Astrocyte (in vitro differentiated cells and primary cell): Measurements from ENCODE around the gene TBR1. TPM values are rescaled to one million over a fixed set of nuclear protein-coding genes. Genes with fewer than 3 reads are reported as not detected.

Experiments used
- DNase-seq: peaks from one replicate; pipeline ENCODE4 v3.0.0-alpha.2; 2010; ENCODE audit warnings: low read depth
- FAIRE-seq: peaks from 2 replicates; lab custom pipeline; 2011; peaks lifted over from hg19 to GRCh38; lab: Jason Lieb, UNC
- H2AFZ ChIP-seq: 2 replicates; pipeline ENCODE4 v1.6.0; 2012; ENCODE audit warnings: low read depth, low read length, inconsistent platforms
- H3K27ac ChIP-seq: 2 replicates; pipeline ENCODE4 v1.5.1; 2011; ENCODE audit warnings: low read depth, low read length, inconsistent platforms
- H3K27me3 ChIP-seq: 2 replicates; pipeline ENCODE4 v1.6.0; 2011; ENCODE audit warnings: low read length, inconsistent platforms; ENCODE audit not compliant: insufficient read depth
- H3K36me3 ChIP-seq: 2 replicates; pipeline ENCODE4 v1.5.1; 2011; ENCODE audit warnings: low read length, inconsistent platforms; ENCODE audit not compliant: insufficient read depth
- H3K4me1 ChIP-seq: 2 replicates; pipeline ENCODE4 v1.5.1; 2011; ENCODE audit warnings: low read length, inconsistent platforms; ENCODE audit not compliant: insufficient read depth
- H3K4me2 ChIP-seq: 2 replicates; pipeline ENCODE4 v1.6.0; 2012; ENCODE audit warnings: low read length, inconsistent platforms
- H3K4me3 ChIP-seq: 2 replicates; pipeline ENCODE4 v1.5.1; 2011; ENCODE audit warnings: low read depth, mild to moderate bottlenecking, low read length, inconsistent platforms; ENCODE audit not compliant: insufficient read depth
- H3K79me2 ChIP-seq: 2 replicates; pipeline ENCODE4 v1.6.0; 2012; ENCODE audit warnings: mild to moderate bottlenecking, low read length, inconsistent platforms; ENCODE audit not compliant: insufficient read depth
- H3K9ac ChIP-seq: 2 replicates; pipeline ENCODE4 v1.6.0; 2012; ENCODE audit warnings: mild to moderate bottlenecking, low read length, inconsistent platforms
- H3K9me3 ChIP-seq: 2 replicates; pipeline ENCODE4 v1.5.1; 2012; ENCODE audit warnings: low read depth, mild to moderate bottlenecking, low read length, inconsistent platforms; ENCODE audit not compliant: insufficient read depth
- H4K20me1 ChIP-seq: 2 replicates; pipeline ENCODE4 v1.6.0; 2012; ENCODE audit warnings: low read length, inconsistent platforms; ENCODE audit not compliant: insufficient read depth
- H3K27ac Mint-ChIP-seq: one replicate; pipeline ENCODE4 v1.8.0; 2021; ENCODE audit warnings: mild to moderate bottlenecking, mixed read lengths; ENCODE audit not compliant: unreplicated experiment
- H3K27me3 Mint-ChIP-seq: one replicate; pipeline ENCODE4 v1.8.0; 2021; ENCODE audit warnings: low read depth, mixed read lengths; ENCODE audit not compliant: unreplicated experiment
- H3K36me3 Mint-ChIP-seq: one replicate; pipeline ENCODE4 v1.8.0; 2021; ENCODE audit warnings: low read depth, mixed read lengths; ENCODE audit not compliant: unreplicated experiment
- H3K4me1 Mint-ChIP-seq: one replicate; pipeline ENCODE4 v1.8.0; 2021; ENCODE audit warnings: low read depth, mixed read lengths; ENCODE audit not compliant: unreplicated experiment
- H3K4me3 Mint-ChIP-seq: one replicate; pipeline ENCODE4 v1.8.0; 2021; ENCODE audit warnings: mild to moderate bottlenecking, moderate library complexity, mixed read lengths; ENCODE audit not compliant: unreplicated experiment
- H3K9me3 Mint-ChIP-seq: one replicate; pipeline ENCODE4 v1.8.0; 2021; ENCODE audit warnings: mild to moderate bottlenecking, mixed read lengths; ENCODE audit not compliant: unreplicated experiment
- EZH2 ChIP-seq: IDR thresholded peaks from 2 replicates; pipeline ENCODE4 v1.6.1; 2012; ENCODE audit warnings: mild to moderate bottlenecking, low read length, inconsistent platforms; ENCODE audit not compliant: insufficient read depth
- total RNA-seq: library from RNA; stranded (reverse); gene quantifications from 2 replicates; pipeline ENCODE4 v1.2.1, GENCODE V29; 2021
- TF ChIP-seq, protein P1 (sequence below): IDR thresholded peaks from 2 replicates; pipeline ENCODE4 v1.5.1; 2011; ENCODE audit warnings: low read depth, mild to moderate bottlenecking, inconsistent platforms, low read length, moderate library complexity; ENCODE audit not compliant: insufficient read depth

TBR1 gene
- total RNA-seq, 1 donor from 2014 or later = not detected

- H3K4me3 Mint-ChIP-seq = no peak overlapping the region
These were observed 45.1 kb upstream of the TBR1 start for GRCh38 chr2:161370981-161371380.

DNA sequence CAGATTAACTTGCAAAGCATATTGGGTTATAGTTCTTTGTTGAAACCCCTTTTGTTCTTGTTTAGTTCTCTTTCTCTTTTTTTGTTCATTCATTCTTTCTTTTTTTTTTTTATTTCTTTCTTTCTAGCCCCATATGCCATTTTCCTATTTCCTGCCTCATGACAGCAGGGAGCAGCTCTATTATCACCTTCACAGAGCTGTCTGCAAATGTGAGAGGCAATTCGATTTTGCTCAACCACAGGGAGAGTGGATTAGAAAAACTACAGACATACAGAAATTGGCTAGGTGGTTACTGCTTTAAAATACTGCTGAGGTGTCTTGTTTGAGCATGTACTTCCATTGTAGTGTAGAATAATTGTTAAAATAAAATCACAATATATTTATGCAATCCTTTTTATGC lies 44.2 kb upstream of the TBR1 start:
- Mint-ChIP-seq H3K4me1 (peaks cover 15% of the 10 kb centered on the region), H3K9me3 (no peaks in the 10 kb centered on the region), H3K36me3 (no peaks in the 10 kb centered on the region), H3K4me3 (no peak overlapping the region), H3K27me3 (no peaks in the 10 kb centered on the region), H3K27ac (no peak overlapping the region)
- Histone ChIP-seq H3K27me3 (no peaks in the 10 kb centered on the region), H3K79me2 (peaks cover 7% of the 10 kb centered on the region), H3K9me3 (no peaks in the 10 kb centered on the region), H3K36me3 (peaks cover 14% of the 10 kb centered on the region), H3K4me3 (no peak overlapping the region), H2AFZ (no peak overlapping the region), H4K20me1 (no peaks in the 10 kb centered on the region), H3K27ac (no peak overlapping the region), H3K4me2 (no peak overlapping the region), H3K9ac (no peak overlapping the region), H3K4me1 (peaks cover 3% of the 10 kb centered on the region)
- FAIRE-seq (no peak), DNase-seq (no peak)
- no peak for TF ChIP-seq EZH2
- TF ChIP-seq, protein P1, sequence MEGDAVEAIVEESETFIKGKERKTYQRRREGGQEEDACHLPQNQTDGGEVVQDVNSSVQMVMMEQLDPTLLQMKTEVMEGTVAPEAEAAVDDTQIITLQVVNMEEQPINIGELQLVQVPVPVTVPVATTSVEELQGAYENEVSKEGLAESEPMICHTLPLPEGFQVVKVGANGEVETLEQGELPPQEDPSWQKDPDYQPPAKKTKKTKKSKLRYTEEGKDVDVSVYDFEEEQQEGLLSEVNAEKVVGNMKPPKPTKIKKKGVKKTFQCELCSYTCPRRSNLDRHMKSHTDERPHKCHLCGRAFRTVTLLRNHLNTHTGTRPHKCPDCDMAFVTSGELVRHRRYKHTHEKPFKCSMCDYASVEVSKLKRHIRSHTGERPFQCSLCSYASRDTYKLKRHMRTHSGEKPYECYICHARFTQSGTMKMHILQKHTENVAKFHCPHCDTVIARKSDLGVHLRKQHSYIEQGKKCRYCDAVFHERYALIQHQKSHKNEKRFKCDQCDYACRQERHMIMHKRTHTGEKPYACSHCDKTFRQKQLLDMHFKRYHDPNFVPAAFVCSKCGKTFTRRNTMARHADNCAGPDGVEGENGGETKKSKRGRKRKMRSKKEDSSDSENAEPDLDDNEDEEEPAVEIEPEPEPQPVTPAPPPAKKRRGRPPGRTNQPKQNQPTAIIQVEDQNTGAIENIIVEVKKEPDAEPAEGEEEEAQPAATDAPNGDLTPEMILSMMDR = no peak

More at GRCh38 chr2:161370981-161371380, 45.1 kb upstream of the TBR1 start:
- H3K27me3 ChIP-seq = no peaks in the 10 kb centered on the region
- H3K36me3 ChIP-seq = peaks cover 14% of the 10 kb centered on the region
- no peak overlapping the region for H3K27ac ChIP-seq
- no peak for DNase-seq
- H4K20me1 ChIP-seq = peaks cover 6% of the 10 kb centered on the region
- TF ChIP-seq EZH2 = no peak
- TF ChIP-seq, protein P1 = no peak
- no peak overlapping the region for H3K4me3 ChIP-seq
- no peak for FAIRE-seq
- Mint-ChIP-seq H3K4me1 (peaks cover 17% of the 10 kb centered on the region), H3K27me3 (no peaks in the 10 kb centered on the region), H3K9me3 (no peaks in the 10 kb centered on the region), H3K36me3 (no peaks in the 10 kb centered on the region), H3K27ac (no peak overlapping the region)
- no peak overlapping the region for H3K4me2 ChIP-seq
- H3K4me1 ChIP-seq = peaks cover 3% of the 10 kb centered on the region
- H3K9me3 ChIP-seq = no peaks in the 10 kb centered on the region
- H3K9ac ChIP-seq = no peak overlapping the region
- peaks cover 16% of the 10 kb centered on the region for H3K79me2 ChIP-seq
- H2AFZ ChIP-seq = no peak overlapping the region

- DNase-seq = peak; percentile 45
- H3K4me3 ChIP-seq = no peak overlapping the region
- no peak overlapping the region for H3K27ac ChIP-seq
- peaks cover 4% of the 10 kb centered on the region for H3K79me2 ChIP-seq
- H3K36me3 ChIP-seq = peaks cover 19% of the 10 kb centered on the region
- H4K20me1 ChIP-seq = no peaks in the 10 kb centered on the region
- H3K4me3 Mint-ChIP-seq = no peak overlapping the region
- H3K9ac ChIP-seq = no peak overlapping the region
- no peaks in the 10 kb centered on the region for H3K27me3 Mint-ChIP-seq
- peaks cover 12% of the 10 kb centered on the region for H3K4me1 Mint-ChIP-seq
- H3K9me3 Mint-ChIP-seq = no peaks in the 10 kb centered on the region
- H3K9me3 ChIP-seq = no peaks in the 10 kb centered on the region
- H2AFZ ChIP-seq = no peak overlapping the region
- H3K4me1 ChIP-seq = peaks cover 3% of the 10 kb centered on the region
- TF ChIP-seq EZH2 = no peak
- TF ChIP-seq, protein P1 = no peak
- H3K36me3 Mint-ChIP-seq = no peaks in the 10 kb centered on the region
- H3K27me3 ChIP-seq = no peaks in the 10 kb centered on the region
- peak overlapping the region; percentile 34 for H3K27ac Mint-ChIP-seq
- H3K4me2 ChIP-seq = no peak overlapping the region
- FAIRE-seq = no peak
These were observed 42.2 kb upstream of the TBR1 start for GRCh38 chr2:161373942-161374341.
